ENCODE results near the gene ALKBH8.
A peak's percentile ranks its signal among the peaks of the same experiment; 100 is the strongest.
"Not testable (repeated sequence)": the region's sequence is repeated elsewhere in the genome, so short reads cannot be mapped to it uniquely, and the experiment has no call there.

Gene ALKBH8

GRCh38 chr11:107576497-107577345, 11.2 kb upstream of the ALKBH8 start:
- peak; percentile 84 for FAIRE-seq

- no peak for FAIRE-seq
These were observed 7.9 kb upstream of the ALKBH8 start for GRCh38 chr11:107573438-107573837.

GRCh38 chr11:107570015-107570414, 4.5 kb upstream of the ALKBH8 start:
- FAIRE-seq: no peak

- FAIRE-seq: no peak
These were observed 2.3 kb upstream of the ALKBH8 start for GRCh38 chr11:107567739-107568335.

GRCh38 chr11:107566569-107566968, 1.0 kb upstream of the ALKBH8 start:
- FAIRE-seq: no peak

GRCh38 chr11:107565955-107566501, 493 bp upstream of the ALKBH8 start:
- FAIRE-seq: not testable (repeated sequence)

- no peak for FAIRE-seq
These were observed 687 bp downstream of the ALKBH8 start for GRCh38 chr11:107564877-107565218.

GRCh38 chr11:107563702-107564101, 1.8 kb downstream of the ALKBH8 start:
- FAIRE-seq: peak; percentile 47

- FAIRE-seq: no peak
These were observed 2.8 kb downstream of the ALKBH8 start for GRCh38 chr11:107562647-107563208.

GRCh38 chr11:107561688-107562087, 3.8 kb downstream of the ALKBH8 start:
- no peak for FAIRE-seq

- no peak for FAIRE-seq
These were observed 15.2 kb downstream of the ALKBH8 start for GRCh38 chr11:107550304-107550703.

- no peak for FAIRE-seq
These were observed 15.6 kb downstream of the ALKBH8 start for GRCh38 chr11:107549954-107550285.

GRCh38 chr11:107549253-107549953, 16.1 kb downstream of the ALKBH8 start:
- peak; percentile 86 for FAIRE-seq

- FAIRE-seq: no peak
These were observed 17.6 kb downstream of the ALKBH8 start for GRCh38 chr11:107547961-107548360.

- no peak for FAIRE-seq
These were observed 20.4 kb downstream of the ALKBH8 start for GRCh38 chr11:107545101-107545514.

GRCh38 chr11:107538821-107539220, 26.7 kb downstream of the ALKBH8 start:
- no peak for FAIRE-seq

- no peak for FAIRE-seq
These were observed 27.3 kb downstream of the ALKBH8 start for GRCh38 chr11:107538239-107538638.

- not testable (repeated sequence) for FAIRE-seq
These were observed 28.4 kb downstream of the ALKBH8 start for GRCh38 chr11:107537155-107537554.

- FAIRE-seq: no peak
These were observed 39.3 kb downstream of the ALKBH8 start for GRCh38 chr11:107526197-107526596.

GRCh38 chr11:107508858-107509244, 56.7 kb downstream of the ALKBH8 start:
- FAIRE-seq: no peak

GRCh38 chr11:107508201-107508857, 57.2 kb downstream of the ALKBH8 start:
- no peak for FAIRE-seq

GRCh38 chr11:107505647-107506225, 59.8 kb downstream of the ALKBH8 start:
- FAIRE-seq: no peak

All from TTC549 (cell line).